Muscle of leg (tissue), 11 donors: ENCODE results near the gene CA9. TPM values are rescaled to one million over a fixed set of nuclear protein-coding genes. Genes with fewer than 3 reads are reported as not detected.
"Not testable (repeated sequence)": the region's sequence is repeated elsewhere in the genome, so short reads cannot be mapped to it uniquely, and the experiment has no call there.

ENCODE experiments used
- DNase-seq: peaks from one replicate; pipeline ENCODE4 v3.0.0; 2013
- H3K27ac ChIP-seq: one replicate; pipeline ENCODE4 v1.5.1; 2013; ENCODE audit warnings: mild to moderate bottlenecking, low read length, control low read depth
- H3K27me3 ChIP-seq: one replicate; pipeline ENCODE4 v1.6.1; 2013; ENCODE audit warnings: low read length; ENCODE audit not compliant: control insufficient read depth, insufficient read depth
- H3K36me3 ChIP-seq: one replicate; pipeline ENCODE4 v1.6.1; 2013; ENCODE audit warnings: low read length; ENCODE audit not compliant: control insufficient read depth, insufficient read depth
- H3K4me1 ChIP-seq: one replicate; pipeline ENCODE4 v1.6.1; 2013; ENCODE audit warnings: low read length; ENCODE audit not compliant: control insufficient read depth, insufficient read depth
- H3K4me3 ChIP-seq: one replicate; pipeline ENCODE4 v1.5.1; 2013; ENCODE audit warnings: low read length, control low read depth
- H3K9me3 ChIP-seq: replicated peaks from 2 replicates; pipeline ENCODE4 v1.6.1; 2013; ENCODE audit warnings: low read depth, low read length; ENCODE audit not compliant: control insufficient read depth
- WGBS: methylation state at CpG from one replicate; pipeline ENCODE4 v1.1.5; 2013; ENCODE audit warnings: missing lambda C conversion rate; ENCODE audit not compliant: insufficient coverage; 5-methylcytosine and 5-hydroxymethylcytosine counted together
- polyA plus RNA-seq, 8 donors: library from polyadenylated mRNA; unstranded; fragments of 120-200 nt; gene quantifications; one replicate each; pipeline versions ENCODE4 v1.2.1 to v1.2.3, GENCODE V29; 2013; ENCODE audit warnings: inconsistent platforms in 1 of 8, low replicate concordance in 1 of 8; ENCODE audit not compliant: insufficient read length in 8 of 8, insufficient read depth in 1 of 8
- total RNA-seq: library from RNA; stranded (reverse); fragments of 120-200 nt; gene quantifications from one replicate; pipeline ENCODE4 v1.2.4, GENCODE V29; 2013

CA9 gene
- total and polyA plus RNA-seq, 9 donors = 0.49 to 2.4 (median 0.68) TPM

- DNase-seq, H3K36me3 ChIP-seq, H3K4me1 ChIP-seq, H3K4me3 ChIP-seq, H3K27ac ChIP-seq, H3K9me3 ChIP-seq, H3K27me3 ChIP-seq: not testable (repeated sequence)
- WGBS = no CpG with 5 or more reads among the region's 1 CpG
These were observed 34.5 kb upstream of the CA9 start for GRCh38 chr9:35639225-35639624.

- no CpG with 5 or more reads among the region's 1 CpG for WGBS
- no peaks in the 10 kb centered on the region for H3K4me1 ChIP-seq
- DNase-seq = no peak
- no peaks in the 10 kb centered on the region for H3K9me3 ChIP-seq
- H3K27ac ChIP-seq = no peak overlapping the region
- H3K4me3 ChIP-seq = no peak overlapping the region
- no peaks in the 10 kb centered on the region for H3K27me3 ChIP-seq
- no peaks in the 10 kb centered on the region for H3K36me3 ChIP-seq
These were observed 34.1 kb upstream of the CA9 start for GRCh38 chr9:35639631-35640030.

GRCh38 chr9:35640431-35640830 lies 33.3 kb upstream of the CA9 start:
- H3K36me3 ChIP-seq, H3K4me1 ChIP-seq, H3K27me3 ChIP-seq, H3K27ac ChIP-seq, DNase-seq, H3K4me3 ChIP-seq, H3K9me3 ChIP-seq: not testable (repeated sequence)
- 94% methylated on average over 15 of the region's 15 CpGs for WGBS

- no CpG with 5 or more reads among the region's 3 CpGs for WGBS
- H3K27me3 ChIP-seq, H3K4me3 ChIP-seq, DNase-seq, H3K9me3 ChIP-seq, H3K36me3 ChIP-seq, H3K27ac ChIP-seq, H3K4me1 ChIP-seq: not testable (repeated sequence)
These were observed 32.2 kb upstream of the CA9 start for GRCh38 chr9:35641478-35641877.

- DNase-seq = no peak
- H3K9me3 ChIP-seq = no peaks in the 10 kb centered on the region
- H3K36me3 ChIP-seq = no peaks in the 10 kb centered on the region
- no peaks in the 10 kb centered on the region for H3K27me3 ChIP-seq
- WGBS = 88% methylated on average over 12 of the region's 12 CpGs
- no peak overlapping the region for H3K4me3 ChIP-seq
- H3K4me1 ChIP-seq = peaks cover 12% of the 10 kb centered on the region
- H3K27ac ChIP-seq = no peak overlapping the region
These were observed 30.7 kb upstream of the CA9 start for GRCh38 chr9:35643046-35643445.

GRCh38 chr9:35645736-35646135 lies 28.0 kb upstream of the CA9 start:
- WGBS = 11% methylated on average over 6 of the region's 10 CpGs
- H3K27me3 ChIP-seq, DNase-seq, H3K36me3 ChIP-seq, H3K9me3 ChIP-seq: not testable (repeated sequence)
- H3K4me3 ChIP-seq = peak overlapping the region; percentile 55
- H3K27ac ChIP-seq = peak overlapping the region; percentile 94
- peaks cover 30% of the 10 kb centered on the region for H3K4me1 ChIP-seq

- peak; percentile 82 for DNase-seq
These were observed 27.6 kb upstream of the CA9 start for GRCh38 chr9:35646153-35646532.

GRCh38 chr9:35646533-35647265 lies 27.0 kb upstream of the CA9 start:
- WGBS = 0% methylated on average over 49 of the region's 58 CpGs

More at GRCh38 chr9:35646153-35646532, 27.6 kb upstream of the CA9 start:
- 0% methylated on average over 9 of the region's 11 CpGs for WGBS
- peak overlapping the region; percentile 94 for H3K27ac ChIP-seq
- H3K4me1 ChIP-seq = peaks cover 33% of the 10 kb centered on the region
- peak overlapping the region; percentile 55 for H3K4me3 ChIP-seq
- H3K27me3 ChIP-seq = no peaks in the 10 kb centered on the region
- no peaks in the 10 kb centered on the region for H3K36me3 ChIP-seq
- H3K9me3 ChIP-seq = no peaks in the 10 kb centered on the region

GRCh38 chr9:35649431-35650340 lies 24.0 kb upstream of the CA9 start:
- H3K27me3 ChIP-seq = no peaks in the 10 kb centered on the region
- no peak overlapping the region for H3K27ac ChIP-seq
- peaks cover 33% of the 10 kb centered on the region for H3K4me1 ChIP-seq
- 49% methylated on average over 22 of the region's 26 CpGs for WGBS
- peak; percentile 59 for DNase-seq
- H3K4me3 ChIP-seq = no peak overlapping the region
- no peaks in the 10 kb centered on the region for H3K36me3 ChIP-seq
- H3K9me3 ChIP-seq = no peaks in the 10 kb centered on the region

More at GRCh38 chr9:35646533-35647265, 27.0 kb upstream of the CA9 start:
- Histone ChIP-seq H3K27me3 (no peaks in the 10 kb centered on the region), H3K4me3 (peak overlapping the region; percentile 55), H3K4me1 (peaks cover 33% of the 10 kb centered on the region), H3K9me3 (no peaks in the 10 kb centered on the region), H3K36me3 (no peaks in the 10 kb centered on the region), H3K27ac (peak overlapping the region; percentile 94)
- peak; percentile 97 for DNase-seq
